Measurements from ENCODE around the gene EEF1G. TPM values are rescaled to one million over a fixed set of nuclear protein-coding genes. Genes with fewer than 3 reads are reported as not detected.

Gene EEF1G
- total and polyA plus RNA-seq, 4 donors = 941 to 1,160 (median 1,086) TPM

DNA sequence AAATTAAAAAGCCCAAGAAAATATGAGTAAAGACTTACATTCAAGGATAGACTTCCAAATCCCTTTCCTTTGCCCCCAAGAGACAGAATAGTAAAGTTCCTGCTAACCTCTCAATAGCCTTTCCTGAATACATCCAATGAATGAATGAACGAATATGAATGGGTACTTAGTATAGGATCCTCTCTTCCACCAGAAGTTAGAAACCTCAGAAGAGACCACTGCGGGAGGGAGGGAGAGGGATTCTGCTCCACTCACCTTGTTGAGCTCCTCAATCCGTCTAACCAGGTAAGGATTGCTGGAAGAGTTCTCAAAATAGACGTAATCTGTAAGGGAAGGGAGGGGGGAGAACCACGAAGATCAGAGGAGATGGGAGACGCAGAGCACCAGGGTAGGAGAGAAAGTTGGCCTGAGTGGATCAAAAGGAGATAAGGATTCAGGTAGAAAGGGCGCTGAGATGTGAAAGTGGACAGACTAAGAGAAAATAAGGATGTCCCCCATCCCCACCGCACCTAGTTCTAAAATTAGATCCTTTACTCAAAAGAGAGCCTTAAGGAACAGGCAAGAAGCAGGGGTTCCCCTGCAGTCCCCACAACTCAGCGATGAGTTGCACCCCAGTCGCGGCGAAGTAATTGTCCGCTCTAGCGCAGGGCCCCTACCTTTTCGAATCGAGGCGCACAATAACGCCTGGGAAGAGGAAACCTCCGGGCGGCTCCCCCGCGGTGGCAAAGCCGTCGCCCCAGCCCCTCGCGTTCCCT, 26.9 kb upstream of the EEF1G start:
- Histone ChIP-seq H3K4me1 (ENCODE audit: control insufficient read depth in 5 of 5, insufficient read depth in 5 of 5, low read length in 5 of 5) (peaks cover 8 to 36% (median 12%) of the 10 kb centered on the region in 5 donors), H3K9ac (ENCODE audit: insufficient read depth in 1 of 2, low read length in 2 of 2) (peak overlapping the region; percentile 53 to 90), H3K4me3 (peak overlapping the region; percentile 88), H3K36me3 (ENCODE audit: control insufficient read depth in 4 of 4, insufficient read depth in 4 of 4, low read length in 4 of 4) (peaks cover 22 to 46% (median 39%) of the 10 kb centered on the region in 4 donors), H3K27me3 (ENCODE audit: control insufficient read depth in 3 of 3, insufficient read depth in 3 of 3, low read length in 2 of 3) (no peaks in the 10 kb centered on the region), H3K27ac (ENCODE audit: low read depth in 1 of 2, low read length in 1 of 2) (peak overlapping the region; percentile 92 to 96), H3K9me3 (ENCODE audit: control insufficient read depth in 4 of 4, insufficient read depth in 3 of 4, low read length in 3 of 4) (no peaks in the 10 kb centered on the region)
- 1% methylated on average over 26 of the region's 26 CpGs for WGBS, 2 donors
- TF ChIP-seq CTCF (IDR thresholded peaks at IDR 0.05; ENCODE audit: control extremely low read depth, extremely low read depth) = no peak
- ATAC-seq (ENCODE audit: insufficient read depth, low FRiP score) (no peak), DNase-seq (no peak)

- DNase-seq = no peak
- no peaks in the 10 kb centered on the region for H3K27me3 ChIP-seq (ENCODE audit: control insufficient read depth in 3 of 3, insufficient read depth in 3 of 3, low read length in 2 of 3)
- peaks cover 8 to 36% (median 12%) of the 10 kb centered on the region in 5 donors for H3K4me1 ChIP-seq (ENCODE audit: control insufficient read depth in 5 of 5, insufficient read depth in 5 of 5, low read length in 5 of 5)
- 47 to 59% methylated on average over 5 of the region's 5 CpGs for WGBS, 2 donors
- H3K9me3 ChIP-seq (ENCODE audit: control insufficient read depth in 4 of 4, insufficient read depth in 3 of 4, low read length in 3 of 4) = no peaks in the 10 kb centered on the region
- no peak for TF ChIP-seq CTCF (IDR thresholded peaks at IDR 0.05; ENCODE audit: control extremely low read depth, extremely low read depth)
- peaks cover 25 to 45% (median 38%) of the 10 kb centered on the region in 4 donors for H3K36me3 ChIP-seq (ENCODE audit: control insufficient read depth in 4 of 4, insufficient read depth in 4 of 4, low read length in 4 of 4)
- H3K27ac ChIP-seq (ENCODE audit: low read depth in 1 of 2, low read length in 1 of 2) = peak overlapping the region; percentile 57 to 92
- H3K4me3 ChIP-seq = peak overlapping the region; percentile 33
- ATAC-seq (ENCODE audit: insufficient read depth, low FRiP score) = no peak
- H3K9ac ChIP-seq (ENCODE audit: insufficient read depth in 1 of 2, low read length in 2 of 2) = peak overlapping the region; percentile 30 to 53
Measured at GRCh38 chr11:62599901-62600300, 26.2 kb upstream of the EEF1G start.

DNA sequence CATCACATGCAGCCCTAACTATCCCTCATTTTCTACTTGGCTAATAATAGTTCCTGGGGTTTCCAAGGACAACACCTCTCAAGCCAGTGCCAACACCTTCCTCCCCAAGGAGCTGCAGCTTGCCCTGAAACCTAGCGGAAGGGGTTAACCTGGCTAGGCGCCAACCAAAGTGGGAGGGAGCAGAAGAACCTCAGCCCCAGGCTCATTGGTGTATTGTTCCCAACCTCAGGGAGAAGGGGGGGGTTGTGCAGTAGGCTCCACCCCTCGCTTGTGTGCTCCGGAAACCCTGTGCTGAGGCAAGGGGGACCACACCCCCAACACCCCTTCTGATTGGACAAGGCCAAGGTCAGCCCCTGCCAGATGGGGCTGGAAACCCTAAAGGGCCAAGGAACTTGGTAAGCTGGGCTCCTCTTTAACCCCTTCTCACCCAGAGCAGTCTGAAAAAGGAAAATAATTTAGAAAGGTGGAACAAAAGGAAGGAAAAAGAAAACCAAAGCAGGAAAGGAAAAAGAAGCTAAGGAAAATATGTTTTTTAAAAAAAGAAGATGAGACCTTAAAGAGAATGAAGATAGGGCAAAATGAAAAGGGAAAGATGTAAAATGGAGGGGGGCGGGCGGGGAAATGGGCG, 25.5 kb upstream of the EEF1G start:
- H3K4me3 ChIP-seq = no peak overlapping the region
- WGBS, 2 donors = 38 to 39% methylated on average over 7 of the region's 7 CpGs
- peaks cover 8 to 36% (median 12%) of the 10 kb centered on the region in 5 donors for H3K4me1 ChIP-seq (ENCODE audit: control insufficient read depth in 5 of 5, insufficient read depth in 5 of 5, low read length in 5 of 5)
- peak overlapping the region in 1 of 2 donors; percentile 53 for H3K9ac ChIP-seq (ENCODE audit: insufficient read depth in 1 of 2, low read length in 2 of 2)
- peak overlapping the region; percentile 5 to 57 for H3K27ac ChIP-seq (ENCODE audit: low read depth in 1 of 2, low read length in 1 of 2)
- ATAC-seq (ENCODE audit: insufficient read depth, low FRiP score) (peak; percentile 39), DNase-seq (peak; percentile 97 to 99 (median 97))
- no peaks in the 10 kb centered on the region for H3K9me3 ChIP-seq (ENCODE audit: control insufficient read depth in 4 of 4, insufficient read depth in 3 of 4, low read length in 3 of 4)
- no peaks in the 10 kb centered on the region for H3K27me3 ChIP-seq (ENCODE audit: control insufficient read depth in 3 of 3, insufficient read depth in 3 of 3, low read length in 2 of 3)
- peaks cover 32 to 44% (median 37%) of the 10 kb centered on the region in 4 donors for H3K36me3 ChIP-seq (ENCODE audit: control insufficient read depth in 4 of 4, insufficient read depth in 4 of 4, low read length in 4 of 4)
- TF ChIP-seq CTCF (IDR thresholded peaks at IDR 0.05; ENCODE audit: control extremely low read depth, extremely low read depth) = peak; percentile 4
